IMR-90 (cell line): Measurements from ENCODE around the gene OSM. TPM values are rescaled to one million over a fixed set of nuclear protein-coding genes. Genes with fewer than 3 reads are reported as not detected.

Source experiments
- ATAC-seq: fragments of 200-7000 bp; cut with Tn5 transposase; 2 replicates; pipeline ENCODE4 v1.9.1; 2020; ENCODE audit warnings: low read depth, mild to moderate bottlenecking, moderate library complexity
- BruUV-seq: library from RNA; stranded (reverse); fragments of 400-500 nt; replicated peaks from 2 replicates; lab custom pipeline; 2021; lab: Mats Ljungman, UMichigan
- CTCF ChIA-PET: fragments of 300-600 bp; formaldehyde crosslinking; extraction: SDS; loops from one replicate; lab custom pipeline; 2021; ENCODE audit warnings: antibody characterized with exemption; lab: Yijun Ruan, JAX
- POLR2A ChIA-PET: fragments of 300-600 bp; sonication (Branson Sonifier 250); formaldehyde crosslinking; loops from one replicate; lab custom pipeline; 2022; ENCODE audit warnings: antibody characterized with exemption; ENCODE audit not compliant: unreplicated experiment; lab: Charles Lee
- DNase-seq: peaks from one replicate; pipeline ENCODE4 v3.0.0; 2013
- H2AFZ ChIP-seq: replicated peaks from 2 replicates; pipeline ENCODE3; 2013; ENCODE audit warnings: low read length, mild to moderate bottlenecking; ENCODE audit not compliant: poor library complexity
- H2AK5ac ChIP-seq: 2 replicates; pipeline ENCODE4 v1.6.1; 2013; ENCODE audit warnings: low read depth, low read length, inconsistent platforms
- H2AK9ac ChIP-seq: replicated peaks from 2 replicates; pipeline ENCODE3; 2013; ENCODE audit warnings: mild to moderate bottlenecking, low read depth, low read length, moderate library complexity; ENCODE audit not compliant: poor library complexity
- H2BK120ac ChIP-seq: 2 replicates; pipeline ENCODE4 v1.6.1; 2013; ENCODE audit warnings: low read depth, low read length, inconsistent platforms
- H2BK15ac ChIP-seq: 3 replicates; pipeline ENCODE4 v1.6.1; 2013; ENCODE audit warnings: low read depth, low read length, inconsistent platforms
- H2BK20ac ChIP-seq: 2 replicates; pipeline ENCODE4 v1.6.1; 2013; ENCODE audit warnings: low read depth, mild to moderate bottlenecking, inconsistent platforms, low read length, moderate library complexity
- H2BK5ac ChIP-seq: 2 replicates; pipeline ENCODE4 v1.6.1; 2013; ENCODE audit warnings: mild to moderate bottlenecking, low read depth, low read length, inconsistent platforms; ENCODE audit not compliant: poor library complexity, severe bottlenecking
- H3K14ac ChIP-seq: replicated peaks from 2 replicates; pipeline ENCODE4 v1.6.1; 2013; ENCODE audit warnings: low read depth, low read length, inconsistent platforms
- H3K18ac ChIP-seq: 2 replicates; pipeline ENCODE4 v1.6.1; 2013; ENCODE audit warnings: low read depth, low read length, control low read depth
- H3K23ac ChIP-seq: 2 replicates; pipeline ENCODE4 v1.6.1; 2013; ENCODE audit warnings: low read depth, low read length, inconsistent platforms
- H3K27ac ChIP-seq: 2 replicates; pipeline ENCODE4 v1.5.1; 2013; ENCODE audit warnings: mild to moderate bottlenecking, control low read depth, low read length; ENCODE audit not compliant: insufficient read depth
- H3K27me3 ChIP-seq: 2 replicates; pipeline ENCODE4 v1.6.1; 2013; ENCODE audit warnings: low read length; ENCODE audit not compliant: control insufficient read depth, insufficient read depth
- H3K36me3 ChIP-seq: 2 replicates; pipeline ENCODE4 v1.6.1; 2013; ENCODE audit warnings: low read length, mixed read lengths; ENCODE audit not compliant: control insufficient read depth, insufficient read depth
- H3K4ac ChIP-seq: 2 replicates; pipeline ENCODE4 v1.6.1; 2013; ENCODE audit warnings: low read depth, low read length, inconsistent platforms
- H3K4me1 ChIP-seq: 2 replicates; pipeline ENCODE4 v1.6.1; 2013; ENCODE audit warnings: low read length, mixed read lengths; ENCODE audit not compliant: control insufficient read depth, insufficient read depth
- H3K4me2 ChIP-seq: 2 replicates; pipeline ENCODE4 v1.6.1; 2013; ENCODE audit warnings: low read depth, mild to moderate bottlenecking, control low read depth, low read length, moderate library complexity
- H3K4me3 ChIP-seq: 2 replicates; pipeline ENCODE4 v1.5.1; 2013; ENCODE audit warnings: low read depth, mild to moderate bottlenecking, control low read depth, low read length, moderate library complexity; ENCODE audit not compliant: insufficient read depth
- H3K56ac ChIP-seq: 2 replicates; pipeline ENCODE4 v1.6.1; 2013; ENCODE audit warnings: low read length, inconsistent platforms; ENCODE audit not compliant: insufficient read depth; ENCODE audit errors: extremely low read depth
- H3K79me1 ChIP-seq, 2 experiments: 2 replicates each; pipeline ENCODE4 v1.6.1; 2013; ENCODE audit warnings: low read length in 2 of 2, inconsistent platforms in 1 of 2, low read depth in 1 of 2
- H3K9ac ChIP-seq: 2 replicates; pipeline ENCODE4 v1.6.1; 2013; ENCODE audit warnings: low read depth, low read length, control low read depth
- H3K9me1 ChIP-seq: 2 replicates; pipeline ENCODE4 v1.6.1; 2013; ENCODE audit warnings: low read length, inconsistent platforms; ENCODE audit not compliant: insufficient read depth
- H3K9me3 ChIP-seq: 2 replicates; pipeline ENCODE4 v1.6.1; 2013; ENCODE audit warnings: low read length; ENCODE audit not compliant: control insufficient read depth, insufficient read depth
- H4K20me1 ChIP-seq: 2 replicates; pipeline ENCODE4 v1.6.1; 2013; ENCODE audit warnings: low read length, inconsistent platforms; ENCODE audit not compliant: insufficient read depth
- H4K5ac ChIP-seq: 2 replicates; pipeline ENCODE4 v1.6.1; 2013; ENCODE audit warnings: mild to moderate bottlenecking, low read depth, low read length, control low read depth
- H4K8ac ChIP-seq, 2 experiments: 2 replicates each; pipeline ENCODE4 v1.6.1; 2013; ENCODE audit warnings: low read depth in 2 of 2, low read length in 2 of 2, control low read depth in 1 of 2, inconsistent platforms in 1 of 2
- H4K91ac ChIP-seq: 2 replicates; pipeline ENCODE4 v1.6.1; 2013; ENCODE audit warnings: low read depth, low read length, inconsistent platforms; ENCODE audit not compliant: insufficient read depth
- BHLHE40 ChIP-seq: fragments of 150-350 bp; IDR thresholded peaks from 2 replicates; pipeline ENCODE4 v1.6.1; 2016; ENCODE audit warnings: mild to moderate bottlenecking, low read depth, low read length
- CEBPB ChIP-seq: IDR thresholded peaks from 2 replicates; pipeline ENCODE4 v1.6.1; 2012; ENCODE audit warnings: low read depth, low read length, improper control_type of control experiment
- WGBS, 2 experiments: methylation state at CpG; one replicate each; pipeline versions ENCODE4 v1.1.5 to v1.1.7; 2013; ENCODE audit warnings: missing lambda C conversion rate in 2 of 2; ENCODE audit not compliant: insufficient read length in 1 of 2; ENCODE audit errors: extremely low coverage in 2 of 2; 5-methylcytosine and 5-hydroxymethylcytosine counted together
- dilution Hi-C: fragments of 300-500 bp; cut with HindIII; formaldehyde crosslinking; loops from one replicate; pipeline ENCODE4 v1.14.3; 2018; ENCODE audit warnings: low sequenced_read_pairs; ENCODE audit not compliant: unreplicated experiment
- in situ Hi-C: fragments of 300-500 bp; cut with MboI; formaldehyde crosslinking; loops from 3 replicates; pipeline ENCODE4 v1.14.3; 2019; ENCODE audit warnings: low sequenced_read_pairs, inconsistent platforms, mixed read lengths
- intact Hi-C: fragments of 100-400 bp; cut with micrococcal nuclease; formaldehyde crosslinking; loops from 2 replicates; pipeline ENCODE4 v1.10.0; 2022
- polyA plus RNA-seq, 3 experiments: library from polyadenylated mRNA; depleted of rRNA; stranded (reverse); fragments of >200 nt; gene quantifications; 2 replicates each; pipeline ENCODE4 v1.2.3, GENCODE V29; 2012; ENCODE audit warnings: low replicate concordance in 1 of 3
- total RNA-seq: library from RNA; depleted of rRNA; stranded (reverse); fragments of >200 nt; gene quantifications from 2 replicates; pipeline ENCODE4 v1.2.3, GENCODE V29; 2012

OSM gene
- total and polyA plus RNA-seq, 2 of the 4 experiments (the other 2 are of a cell fraction): not detected

DNA sequence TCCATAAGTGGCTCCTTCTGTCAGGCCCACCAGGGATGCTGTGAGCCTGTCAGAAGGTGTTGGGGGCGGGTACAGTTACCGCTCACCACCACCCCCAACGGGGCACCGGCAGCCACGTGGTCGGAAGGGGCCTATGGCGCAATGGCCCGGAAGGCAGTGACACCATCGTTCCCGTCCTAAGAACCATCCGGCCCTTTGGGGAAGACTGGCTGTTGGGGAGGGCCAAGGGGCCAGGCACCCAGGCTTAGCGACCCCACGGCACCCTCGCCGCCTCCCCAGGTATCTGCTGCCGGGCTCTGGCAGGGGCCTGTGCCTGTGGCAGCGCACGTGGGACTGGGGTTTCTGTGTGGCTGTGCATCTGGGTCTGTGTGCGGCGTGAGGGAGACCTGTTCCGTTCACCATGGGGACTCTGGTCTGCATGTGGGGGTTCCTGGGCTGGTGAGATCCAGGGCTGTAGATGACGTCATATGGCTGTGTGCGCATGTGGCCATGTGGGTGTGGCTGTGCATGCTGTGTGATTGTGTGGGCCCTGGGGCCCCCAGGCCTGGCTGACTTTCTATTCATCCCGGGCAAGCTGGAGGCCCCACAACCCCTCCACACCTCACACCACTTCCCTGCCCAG is 717 bp downstream of the OSM start:
- Histone ChIP-seq H3K18ac (no peak overlapping the region), H4K91ac (no peak overlapping the region), H3K23ac (no peak overlapping the region), H3K4me1 (peaks cover 6% of the 10 kb centered on the region; the same call in 1 of the 2 replicates), H3K36me3 (no peaks in the 10 kb centered on the region), H3K9me3 (no peaks in the 10 kb centered on the region), H2BK20ac (no peak overlapping the region), H3K27ac (no peak overlapping the region), H3K9me1 (no peaks in the 10 kb centered on the region; the same call in 1 of the 2 replicates), H3K4me2 (no peak overlapping the region), H3K4ac (no peak overlapping the region), H2BK5ac (no peak overlapping the region), H3K9ac (no peak overlapping the region), H2AFZ (peak overlapping the region; percentile 67), H4K20me1 (no peaks in the 10 kb centered on the region), H3K14ac (no peak overlapping the region), H3K27me3 (no peaks in the 10 kb centered on the region; the same call in 1 of the 2 replicates), H2AK5ac (peak overlapping the region; percentile 34; the same call in 1 of the 2 replicates), H2AK9ac (no peak overlapping the region), H4K8ac (no peak overlapping the region), H3K4me3 (no peak overlapping the region), H2BK120ac (no peak overlapping the region), H3K79me1 (no peaks in the 10 kb centered on the region), H3K56ac (no peak overlapping the region), H2BK15ac (no peak overlapping the region), H4K5ac (no peak overlapping the region)
- dilution Hi-C loops (no loop called here), in situ Hi-C loops (no loop called here), intact Hi-C loops (no loop called here)
- TF ChIP-seq CEBPB: peak; percentile 79
- no peak for TF ChIP-seq BHLHE40
- 88% methylated on average over 5 of the region's 24 CpGs; no CpG with 5 or more reads in 1 of the 2 experiments for WGBS, 2 experiments
- no TSS peak for BruUV-seq
- DNase-seq (no peak), ATAC-seq (no peak)
- CTCF ChIA-PET: no interaction called here
- POLR2A ChIA-PET: no interaction called here
